HL-60 (cell line): Measurements from ENCODE around the gene ARNT2.

Experiments used
- GABPA ChIP-seq: IDR thresholded peaks from 2 replicates; pipeline ENCODE4 v1.6.1; 2012; ENCODE audit warnings: low read depth
- POLR2AphosphoS5 ChIP-seq: IDR thresholded peaks from 2 replicates; pipeline ENCODE4 v1.6.1; 2012; ENCODE audit warnings: low read depth
- REST ChIP-seq: IDR thresholded peaks from 2 replicates; pipeline ENCODE4 v1.6.1; 2012; ENCODE audit warnings: low read depth; ENCODE audit not compliant: insufficient replicate concordance
- SPI1 ChIP-seq: IDR thresholded peaks from 2 replicates; pipeline ENCODE4 v1.6.1; 2012; ENCODE audit warnings: low read depth, mild to moderate bottlenecking, borderline replicate concordance
- TF ChIP-seq, protein P1 (sequence below): IDR thresholded peaks from one replicate; pipeline ENCODE4 v1.5.1; 2011; ENCODE audit warnings: low read length, control low read depth, inconsistent platforms; ENCODE audit not compliant: insufficient read depth

DNA sequence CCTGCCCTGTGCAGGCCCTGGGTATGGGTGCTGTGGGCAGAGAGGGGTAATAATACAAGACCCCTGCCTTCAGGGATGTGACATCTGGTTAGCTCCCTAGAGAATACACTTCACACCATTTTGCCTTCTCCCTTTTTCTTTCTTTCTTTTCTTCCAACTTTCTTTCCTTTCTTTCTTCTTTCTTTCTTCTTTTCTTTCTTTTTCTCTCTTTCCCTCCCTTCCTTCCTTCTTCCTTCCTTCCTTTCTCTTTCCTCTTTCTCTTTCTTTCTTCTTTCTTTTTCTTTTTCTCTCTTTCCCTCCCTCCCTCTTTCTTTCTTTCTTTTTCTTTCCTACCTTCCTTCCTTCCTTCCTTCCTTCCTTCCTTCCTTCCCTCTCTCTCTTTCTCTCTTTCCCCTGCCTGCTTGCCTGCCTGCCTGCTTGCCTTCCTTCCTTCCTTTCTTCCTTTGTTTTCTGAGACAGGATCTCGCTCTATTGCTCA, 222.5 kb downstream of the ARNT2 start:
- TF ChIP-seq, protein P1, sequence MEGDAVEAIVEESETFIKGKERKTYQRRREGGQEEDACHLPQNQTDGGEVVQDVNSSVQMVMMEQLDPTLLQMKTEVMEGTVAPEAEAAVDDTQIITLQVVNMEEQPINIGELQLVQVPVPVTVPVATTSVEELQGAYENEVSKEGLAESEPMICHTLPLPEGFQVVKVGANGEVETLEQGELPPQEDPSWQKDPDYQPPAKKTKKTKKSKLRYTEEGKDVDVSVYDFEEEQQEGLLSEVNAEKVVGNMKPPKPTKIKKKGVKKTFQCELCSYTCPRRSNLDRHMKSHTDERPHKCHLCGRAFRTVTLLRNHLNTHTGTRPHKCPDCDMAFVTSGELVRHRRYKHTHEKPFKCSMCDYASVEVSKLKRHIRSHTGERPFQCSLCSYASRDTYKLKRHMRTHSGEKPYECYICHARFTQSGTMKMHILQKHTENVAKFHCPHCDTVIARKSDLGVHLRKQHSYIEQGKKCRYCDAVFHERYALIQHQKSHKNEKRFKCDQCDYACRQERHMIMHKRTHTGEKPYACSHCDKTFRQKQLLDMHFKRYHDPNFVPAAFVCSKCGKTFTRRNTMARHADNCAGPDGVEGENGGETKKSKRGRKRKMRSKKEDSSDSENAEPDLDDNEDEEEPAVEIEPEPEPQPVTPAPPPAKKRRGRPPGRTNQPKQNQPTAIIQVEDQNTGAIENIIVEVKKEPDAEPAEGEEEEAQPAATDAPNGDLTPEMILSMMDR = no peak
- TF ChIP-seq POLR2AphosphoS5 (no peak), GABPA (no peak), REST (no peak), SPI1 (no peak)
